Measurements from ENCODE around the gene CIP2A. TPM values are rescaled to one million over a fixed set of nuclear protein-coding genes. Genes with fewer than 3 reads are reported as not detected.

CIP2A gene
- total RNA-seq, 1 experiment from 2014 or later: 34.2 TPM

GRCh38 chr3:108518895-108519294 lies 70.3 kb downstream of the CIP2A start:
- Histone ChIP-seq H4K20me1 (ENCODE audit: control insufficient read depth, insufficient read depth, insufficient read length) (no peaks in the 10 kb centered on the region), H3K79me2 (ENCODE audit: insufficient read depth, low read length) (no peaks in the 10 kb centered on the region), H3K4me2 (ENCODE audit: insufficient read depth, insufficient read length, low read length) (no peak overlapping the region), H3K79me1 (ENCODE audit: insufficient read depth, low read depth, low read length, poor library complexity, severe bottlenecking) (no peaks in the 10 kb centered on the region), H3K27me3 (ENCODE audit: insufficient read depth, low read length) (no peaks in the 10 kb centered on the region), H4K8ac (replicated peaks; ENCODE audit: insufficient read length, low read depth, low read length) (no peak overlapping the region), H2BK15ac (ENCODE audit: low read depth, low read length) (no peak overlapping the region), H2AFZ (ENCODE audit: low read length) (no peak overlapping the region), H2BK20ac (ENCODE audit: low read depth, low read length, poor library complexity, severe bottlenecking) (no peak overlapping the region), H3K4ac (ENCODE audit: low read depth, low read length) (no peak overlapping the region), H4K5ac (ENCODE audit: insufficient read length, low read depth, low read length) (no peak overlapping the region), H3K56ac (ENCODE audit: insufficient read length, low read depth, low read length) (no peak overlapping the region), H3K14ac (ENCODE audit: insufficient read depth, low read length) (no peak overlapping the region), H3T11ph (ENCODE audit: low read length) (no peak overlapping the region), H2BK120ac (ENCODE audit: low read depth, low read length, poor library complexity, severe bottlenecking) (no peak overlapping the region), H2BK12ac (ENCODE audit: insufficient read length, low read depth, low read length) (no peak overlapping the region), H3K4me1 (ENCODE audit: insufficient read depth, low read length) (no peaks in the 10 kb centered on the region), H4K91ac (ENCODE audit: insufficient read length, low read depth, low read length) (no peak overlapping the region), H2AK5ac (ENCODE audit: insufficient read length, low read length) (no peak overlapping the region), H3K23me2 (ENCODE audit: insufficient read length, low read depth, low read length, poor library complexity, severe bottlenecking) (no peaks in the 10 kb centered on the region), H2BK5ac (ENCODE audit: insufficient read length, low read length) (no peak overlapping the region), H3K27ac (ENCODE audit: insufficient read length, low read depth, low read length) (no peak overlapping the region), H3K23ac (ENCODE audit: insufficient read length, low read depth, low read length) (no peak overlapping the region), H3K9ac (ENCODE audit: extremely low read depth, insufficient read length, low read length) (no peak overlapping the region), H3K9me3 (ENCODE audit: control insufficient read depth, low read depth, low read length) (no peaks in the 10 kb centered on the region), H3K18ac (ENCODE audit: insufficient read length, low read depth, low read length) (no peak overlapping the region)
- Mint-ChIP-seq H3K9me3 (no peaks in the 10 kb centered on the region), H3K4me3 (no peak overlapping the region), H3K4me1 (peaks cover 7 to 8% of the 10 kb centered on the region in 2 experiments), H3K27ac (no peak overlapping the region), H3K27me3 (ENCODE audit: low read depth) (no peaks in the 10 kb centered on the region), H3K36me3 (ENCODE audit: insufficient read depth in 1 of 3, low read depth in 3 of 3) (no peaks in the 10 kb centered on the region)
- no CpG with 5 or more reads among the region's 1 CpG for WGBS (ENCODE audit: extremely low coverage, insufficient read length, low lambda C conversion rate)
- no peak for DNase-seq
- TF ChIP-seq CTCF (conservative IDR thresholded peaks at IDR 0.05): no peak
